Adipose tissue (tissue), 3 donors: ENCODE results near the gene IPO11. TPM values are rescaled to one million over a fixed set of nuclear protein-coding genes. Genes with fewer than 3 reads are reported as not detected.
"Not testable (repeated sequence)": the region's sequence is repeated elsewhere in the genome, so short reads cannot be mapped to it uniquely, and the experiment has no call there.

Experiments used
- H3K27ac ChIP-seq: one replicate; pipeline ENCODE4 v1.5.1; 2013; ENCODE audit warnings: low read depth, low read length
- WGBS, 3 donors: extraction: QIAGEN DNeasy Blood & Tissue Kit; methylation state at CpG; one replicate each; pipeline ENCODE4 v1.1.7; 2013; 5-methylcytosine and 5-hydroxymethylcytosine counted together
- polyA plus RNA-seq, 3 donors: library from polyadenylated mRNA; stranded (reverse); fragments of 200-250 nt; gene quantifications; one replicate each; pipeline ENCODE4 v1.2.3, GENCODE V29; 2013
- donor health status: healthy with polysubstance abuse.
- donor health status: Bipolar disorder and iron deficiency.
- donor health status: healthy.

IPO11 gene
- polyA plus RNA-seq, 3 donors: 5.5 to 21.6 (median 12.9) TPM

GRCh38 chr5:62502456-62503101 lies 90.0 kb downstream of the IPO11 start:
- WGBS, 3 donors: 94 to 96% (median 95%) methylated on average over 10 of the region's 10 CpGs
- H3K27ac ChIP-seq: no peak overlapping the region

GRCh38 chr5:62504129-62504528 lies 91.6 kb downstream of the IPO11 start:
- H3K27ac ChIP-seq: no peak overlapping the region

GRCh38 chr5:62506659-62507460 lies 94.3 kb downstream of the IPO11 start:
- no peak overlapping the region for H3K27ac ChIP-seq
- WGBS, 3 donors: 84 to 92% (median 85%) methylated on average over 5 of the region's 5 CpGs

- not testable (repeated sequence) for H3K27ac ChIP-seq
- 95 to 96% (median 95%) methylated on average over 5 of the region's 5 CpGs for WGBS, 3 donors
These were observed 96.2 kb downstream of the IPO11 start for GRCh38 chr5:62508760-62509159.

- 66 to 85% (median 67%) methylated on average over 1 of the region's 1 CpG for WGBS, 3 donors
These were observed 97.2 kb downstream of the IPO11 start for GRCh38 chr5:62509806-62510205.

GRCh38 chr5:62513085-62513484 lies 100.5 kb downstream of the IPO11 start:
- WGBS, 3 donors: 94 to 100% (median 96%) methylated on average over 8 to 25 of the region's 28 CpGs
- H3K27ac ChIP-seq: not testable (repeated sequence)

More at GRCh38 chr5:62509806-62510205, 97.2 kb downstream of the IPO11 start:
- H3K27ac ChIP-seq: no peak overlapping the region

GRCh38 chr5:62514510-62515119 lies 102.1 kb downstream of the IPO11 start:
- 79 to 88% (median 80%) methylated on average over 2 to 6 of the region's 6 CpGs for WGBS, 3 donors
- H3K27ac ChIP-seq: no peak overlapping the region

GRCh38 chr5:62520812-62521211 lies 108.2 kb downstream of the IPO11 start:
- WGBS, 3 donors: 96 to 100% (median 97%) methylated on average over 1 of the region's 1 CpG
- not testable (repeated sequence) for H3K27ac ChIP-seq

GRCh38 chr5:62521319-62521718 lies 108.8 kb downstream of the IPO11 start:
- 55 to 76% (median 61%) methylated on average over 2 of the region's 2 CpGs for WGBS, 3 donors

GRCh38 chr5:62522811-62523210 lies 110.2 kb downstream of the IPO11 start:
- 87 to 97% (median 96%) methylated on average over 1 of the region's 1 CpG for WGBS, 3 donors
- no peak overlapping the region for H3K27ac ChIP-seq

More at GRCh38 chr5:62521319-62521718, 108.8 kb downstream of the IPO11 start:
- no peak overlapping the region for H3K27ac ChIP-seq

- H3K27ac ChIP-seq: no peak overlapping the region
- WGBS, 3 donors: 86 to 100% (median 100%) methylated on average over 2 of the region's 2 CpGs
These were observed 121.0 kb downstream of the IPO11 start for GRCh38 chr5:62533597-62533996.

GRCh38 chr5:62534461-62535236 lies 122.1 kb downstream of the IPO11 start:
- WGBS, 3 donors: 65 to 97% (median 69%) methylated on average over 4 of the region's 4 CpGs

GRCh38 chr5:62536232-62536631 lies 123.7 kb downstream of the IPO11 start:
- no peak overlapping the region for H3K27ac ChIP-seq
- 96 to 99% (median 98%) methylated on average over 2 of the region's 2 CpGs for WGBS, 3 donors

More at GRCh38 chr5:62534461-62535236, 122.1 kb downstream of the IPO11 start:
- no peak overlapping the region for H3K27ac ChIP-seq

GRCh38 chr5:62536783-62537182 lies 124.2 kb downstream of the IPO11 start:
- WGBS, 3 donors: 90 to 95% (median 95%) methylated on average over 2 of the region's 2 CpGs

GRCh38 chr5:62538017-62538942 lies 125.7 kb downstream of the IPO11 start:
- WGBS, 3 donors: 74 to 93% (median 81%) methylated on average over 9 of the region's 9 CpGs
- H3K27ac ChIP-seq: no peak overlapping the region

More at GRCh38 chr5:62536783-62537182, 124.2 kb downstream of the IPO11 start:
- no peak overlapping the region for H3K27ac ChIP-seq

- WGBS, 3 donors: 85 to 100% (median 95%) methylated on average over 1 of the region's 1 CpG
These were observed 130.2 kb downstream of the IPO11 start for GRCh38 chr5:62542720-62543119.

GRCh38 chr5:62547945-62548630 lies 135.5 kb downstream of the IPO11 start:
- H3K27ac ChIP-seq: no peak overlapping the region
- WGBS, 3 donors: 59 to 91% (median 72%) methylated on average over 3 of the region's 3 CpGs

More at GRCh38 chr5:62542720-62543119, 130.2 kb downstream of the IPO11 start:
- no peak overlapping the region for H3K27ac ChIP-seq
